Vagina (tissue), 2 donors: Measurements from ENCODE around the gene SENP6.
A peak's percentile ranks its signal among the peaks of the same experiment; 100 is the strongest.

Experiments used
- POLR2AphosphoS5 ChIP-seq, 2 donors: sonication (generic); formaldehyde crosslinking; IDR thresholded peaks; one replicate each; pipeline ENCODE4 v1.9.0; 2017; ENCODE audit warnings: antibody characterized with exemption in 2 of 2, mild to moderate bottlenecking in 2 of 2, low read depth in 1 of 2; ENCODE audit not compliant: insufficient read depth in 1 of 2
- TF ChIP-seq, protein P1 (sequence below), 3 experiments: fragments of 450-650 bp in 2 of 3; fragments of 200-600 bp in 1 of 3; sonication (generic) in 1 of 3; IDR thresholded peaks; one replicate each; pipeline ENCODE4 v1.5.1; 2017 to 2019; ENCODE audit warnings: antibody characterized with exemption in 3 of 3, mild to moderate bottlenecking in 2 of 3, moderate library complexity in 2 of 3

DNA sequence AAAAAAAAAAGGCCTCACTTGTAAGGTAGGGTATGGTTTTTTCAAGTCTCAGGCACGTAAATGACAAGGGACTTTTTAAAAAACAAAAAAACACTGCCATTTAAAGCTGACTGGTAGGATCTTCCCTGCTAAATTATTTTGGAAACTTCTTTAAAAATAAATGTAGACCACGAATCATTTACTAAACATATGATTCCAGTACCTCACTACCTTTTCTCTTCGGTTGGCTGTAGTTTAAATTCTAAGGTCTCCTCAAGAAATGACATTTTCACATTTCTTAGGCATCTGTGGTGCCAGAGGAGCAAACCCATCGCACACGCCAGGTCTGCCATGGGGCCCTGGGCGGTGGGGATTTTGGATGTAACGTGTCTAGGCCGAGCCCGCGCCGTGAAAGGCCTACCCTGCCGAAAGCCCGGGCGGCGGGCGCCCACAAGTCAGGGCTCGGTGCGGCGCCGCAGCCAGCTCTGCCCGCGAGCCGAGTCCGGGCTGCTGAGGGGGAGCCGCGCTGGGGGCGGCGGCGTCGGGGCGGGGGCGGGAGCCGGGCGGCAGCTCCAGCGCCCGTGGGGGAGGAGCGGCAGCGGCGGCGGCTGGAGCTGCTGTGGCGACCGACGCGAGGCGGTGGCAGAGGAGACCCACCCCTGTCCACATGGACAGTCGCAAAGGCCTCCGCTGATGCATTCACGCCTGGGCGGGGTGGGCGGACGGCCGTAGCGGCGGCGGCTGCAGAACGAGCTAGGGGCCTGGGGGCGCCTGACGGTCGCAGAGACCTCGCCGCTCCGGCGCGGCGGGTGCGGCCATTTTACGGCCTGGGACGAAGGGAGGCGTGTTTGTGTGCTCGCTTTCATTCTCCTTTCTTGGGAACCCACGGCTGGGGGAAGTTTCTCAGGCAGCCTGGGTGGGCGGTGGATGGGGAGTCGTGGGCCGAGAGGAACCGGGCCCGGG, at the start of gene SENP6:
- TF ChIP-seq, protein P1, sequence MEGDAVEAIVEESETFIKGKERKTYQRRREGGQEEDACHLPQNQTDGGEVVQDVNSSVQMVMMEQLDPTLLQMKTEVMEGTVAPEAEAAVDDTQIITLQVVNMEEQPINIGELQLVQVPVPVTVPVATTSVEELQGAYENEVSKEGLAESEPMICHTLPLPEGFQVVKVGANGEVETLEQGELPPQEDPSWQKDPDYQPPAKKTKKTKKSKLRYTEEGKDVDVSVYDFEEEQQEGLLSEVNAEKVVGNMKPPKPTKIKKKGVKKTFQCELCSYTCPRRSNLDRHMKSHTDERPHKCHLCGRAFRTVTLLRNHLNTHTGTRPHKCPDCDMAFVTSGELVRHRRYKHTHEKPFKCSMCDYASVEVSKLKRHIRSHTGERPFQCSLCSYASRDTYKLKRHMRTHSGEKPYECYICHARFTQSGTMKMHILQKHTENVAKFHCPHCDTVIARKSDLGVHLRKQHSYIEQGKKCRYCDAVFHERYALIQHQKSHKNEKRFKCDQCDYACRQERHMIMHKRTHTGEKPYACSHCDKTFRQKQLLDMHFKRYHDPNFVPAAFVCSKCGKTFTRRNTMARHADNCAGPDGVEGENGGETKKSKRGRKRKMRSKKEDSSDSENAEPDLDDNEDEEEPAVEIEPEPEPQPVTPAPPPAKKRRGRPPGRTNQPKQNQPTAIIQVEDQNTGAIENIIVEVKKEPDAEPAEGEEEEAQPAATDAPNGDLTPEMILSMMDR (IDR thresholded peaks at IDR 0.05), result no peak
- TF ChIP-seq POLR2AphosphoS5 (IDR thresholded peaks at IDR 0.05; ENCODE audit: insufficient read depth in 1 of 2, low read depth in 1 of 2), result peak in 1 of 2 donors; percentile 83
